A673 (cell line): ENCODE measurements around the gene COL4A2.

Experiments
- EZH2 ChIP-seq: fragments of 200-600 bp; sonication (generic); IDR thresholded peaks from 2 replicates; pipeline ENCODE4 v1.6.1; 2017; ENCODE audit warnings: borderline replicate concordance, low read depth, mild to moderate bottlenecking, mixed read lengths, antibody characterized with exemption, low read length; ENCODE audit not compliant: poor library complexity, severe bottlenecking
- TF ChIP-seq, protein P1 (sequence below): fragments of 300-800, 200-600 bp; sonication (generic); conservative IDR thresholded peaks from 2 replicates; pipeline ENCODE4 v1.5.1; 2017; ENCODE audit warnings: low read depth, mild to moderate bottlenecking, antibody characterized with exemption, low read length, moderate library complexity, mixed read lengths

DNA sequence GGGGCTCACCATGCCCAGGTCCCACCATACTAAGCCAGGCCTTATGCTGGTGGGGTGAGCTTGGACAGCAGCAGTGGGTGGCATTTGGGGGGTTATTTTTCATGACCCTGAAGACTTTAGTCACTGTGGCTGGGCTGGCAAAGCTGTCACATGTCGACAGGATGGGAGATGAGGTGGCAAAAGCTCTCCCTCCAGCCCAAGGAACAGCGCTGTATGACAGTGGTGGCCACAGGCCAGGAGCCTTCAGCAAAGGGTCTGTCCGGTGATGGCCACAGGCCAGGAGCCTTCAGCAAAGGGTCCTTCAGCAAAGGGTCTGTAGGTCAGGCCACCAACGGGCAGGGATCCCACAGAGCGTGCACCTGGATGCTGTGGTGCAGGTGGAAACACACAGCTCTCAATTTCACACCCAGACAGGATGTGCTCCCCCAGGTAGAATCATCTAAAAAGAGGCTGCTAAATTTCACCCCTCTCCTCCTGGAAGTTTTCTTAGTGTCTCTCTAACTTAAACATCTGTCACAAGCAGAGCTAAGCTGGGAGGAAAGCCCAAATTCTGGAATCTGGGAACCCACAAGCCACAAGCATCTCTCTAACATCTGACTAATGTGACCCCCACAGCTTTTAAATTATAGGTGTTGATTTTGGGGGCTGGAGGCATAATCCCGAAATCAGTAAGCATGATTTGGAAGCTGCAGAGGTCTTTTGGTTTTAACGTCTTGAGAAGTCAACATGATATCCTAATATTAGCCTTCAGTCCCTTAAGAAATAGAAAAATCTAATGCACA lies 23.2 kb upstream of the COL4A2 start:
- TF ChIP-seq, protein P1, sequence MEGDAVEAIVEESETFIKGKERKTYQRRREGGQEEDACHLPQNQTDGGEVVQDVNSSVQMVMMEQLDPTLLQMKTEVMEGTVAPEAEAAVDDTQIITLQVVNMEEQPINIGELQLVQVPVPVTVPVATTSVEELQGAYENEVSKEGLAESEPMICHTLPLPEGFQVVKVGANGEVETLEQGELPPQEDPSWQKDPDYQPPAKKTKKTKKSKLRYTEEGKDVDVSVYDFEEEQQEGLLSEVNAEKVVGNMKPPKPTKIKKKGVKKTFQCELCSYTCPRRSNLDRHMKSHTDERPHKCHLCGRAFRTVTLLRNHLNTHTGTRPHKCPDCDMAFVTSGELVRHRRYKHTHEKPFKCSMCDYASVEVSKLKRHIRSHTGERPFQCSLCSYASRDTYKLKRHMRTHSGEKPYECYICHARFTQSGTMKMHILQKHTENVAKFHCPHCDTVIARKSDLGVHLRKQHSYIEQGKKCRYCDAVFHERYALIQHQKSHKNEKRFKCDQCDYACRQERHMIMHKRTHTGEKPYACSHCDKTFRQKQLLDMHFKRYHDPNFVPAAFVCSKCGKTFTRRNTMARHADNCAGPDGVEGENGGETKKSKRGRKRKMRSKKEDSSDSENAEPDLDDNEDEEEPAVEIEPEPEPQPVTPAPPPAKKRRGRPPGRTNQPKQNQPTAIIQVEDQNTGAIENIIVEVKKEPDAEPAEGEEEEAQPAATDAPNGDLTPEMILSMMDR = no peak
- TF ChIP-seq EZH2 = no peak
